DMS53 treated with DMSO at 0.1 percent for 48 hours (cell line): Measurements from ENCODE around the gene C12orf43.

Experiments
- DNase-seq: peaks from one replicate; lab custom pipeline; 2025; ENCODE audit not compliant: unreplicated experiment; lab: John Stamatoyannopoulos, UW

Gene C12orf43

DNA sequence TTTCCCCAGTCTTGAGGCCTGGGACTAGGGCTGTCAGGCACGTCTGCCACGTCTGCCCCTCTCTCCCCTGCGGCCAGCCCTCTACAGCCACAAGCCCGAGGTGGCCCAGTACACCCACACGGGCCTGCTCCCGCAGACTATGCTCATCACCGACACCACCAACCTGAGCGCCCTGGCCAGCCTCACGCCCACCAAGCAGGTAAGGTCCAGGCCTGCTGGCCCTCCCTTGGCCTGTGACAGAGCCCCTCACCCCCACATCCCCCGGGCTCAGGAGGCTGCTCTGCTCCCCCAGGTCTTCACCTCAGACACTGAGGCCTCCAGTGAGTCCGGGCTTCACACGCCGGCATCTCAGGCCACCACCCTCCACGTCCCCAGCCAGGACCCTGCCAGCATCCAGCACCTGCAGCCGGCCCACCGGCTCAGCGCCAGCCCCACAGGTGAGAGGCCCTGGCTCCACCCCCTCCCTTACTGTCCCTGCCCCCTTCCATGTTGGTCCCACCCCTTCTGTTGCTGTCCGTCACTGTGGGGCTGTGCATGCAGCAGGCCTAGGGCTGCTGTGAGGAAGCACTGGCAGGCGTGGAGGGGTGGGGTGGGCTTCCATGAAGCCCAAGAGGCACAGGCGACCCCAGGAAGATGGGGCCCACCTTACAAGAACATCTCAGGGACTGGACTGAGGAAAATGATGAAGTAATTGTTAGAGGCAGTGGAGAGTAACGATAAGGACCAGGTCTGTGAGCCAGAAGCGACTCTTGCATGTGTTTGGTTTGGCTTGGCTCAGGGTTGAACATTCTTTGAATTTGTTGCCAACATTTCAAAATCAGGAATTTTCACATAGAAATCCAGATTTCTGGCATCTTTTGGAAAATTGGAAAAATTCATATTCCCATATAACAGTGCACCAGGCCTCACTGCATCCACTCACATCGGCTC lies 16.8 kb downstream of the C12orf43 start:
- DNase-seq, result no peak

DNA sequence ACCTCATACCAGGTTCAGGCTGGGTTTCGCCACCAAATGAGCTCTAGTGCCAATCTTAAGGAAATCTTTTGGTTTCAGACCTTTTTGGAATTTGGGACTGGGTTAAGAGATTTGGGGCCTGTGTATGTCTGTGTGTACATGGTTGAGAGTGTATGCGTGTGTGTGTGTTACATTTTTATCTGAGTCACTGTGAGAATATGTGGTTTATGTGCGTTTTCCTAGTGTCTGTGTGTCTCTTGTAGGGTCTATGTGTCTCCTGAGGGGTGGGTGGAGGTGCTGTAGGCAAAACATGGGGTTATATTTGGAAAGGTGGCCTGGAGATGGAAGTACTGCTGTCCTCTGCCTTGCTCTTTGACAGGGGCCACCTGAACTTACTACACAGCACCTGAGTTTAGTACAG lies 17.9 kb downstream of the C12orf43 start:
- DNase-seq, result no peak

DNA sequence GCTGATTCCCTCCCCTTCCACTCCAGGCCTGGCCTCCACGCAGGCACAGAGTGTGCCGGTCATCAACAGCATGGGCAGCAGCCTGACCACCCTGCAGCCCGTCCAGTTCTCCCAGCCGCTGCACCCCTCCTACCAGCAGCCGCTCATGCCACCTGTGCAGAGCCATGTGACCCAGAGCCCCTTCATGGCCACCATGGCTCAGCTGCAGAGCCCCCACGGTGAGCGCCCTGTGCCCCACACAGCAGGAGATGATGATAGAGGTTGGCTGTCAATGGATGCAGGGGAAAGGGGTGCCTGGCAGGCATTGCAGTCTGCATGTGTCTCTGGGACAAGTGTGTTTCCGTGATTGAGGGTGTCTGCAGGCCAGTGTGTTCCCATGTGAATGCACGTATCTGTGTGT lies 18.8 kb downstream of the C12orf43 start:
- DNase-seq, result no peak

DNA sequence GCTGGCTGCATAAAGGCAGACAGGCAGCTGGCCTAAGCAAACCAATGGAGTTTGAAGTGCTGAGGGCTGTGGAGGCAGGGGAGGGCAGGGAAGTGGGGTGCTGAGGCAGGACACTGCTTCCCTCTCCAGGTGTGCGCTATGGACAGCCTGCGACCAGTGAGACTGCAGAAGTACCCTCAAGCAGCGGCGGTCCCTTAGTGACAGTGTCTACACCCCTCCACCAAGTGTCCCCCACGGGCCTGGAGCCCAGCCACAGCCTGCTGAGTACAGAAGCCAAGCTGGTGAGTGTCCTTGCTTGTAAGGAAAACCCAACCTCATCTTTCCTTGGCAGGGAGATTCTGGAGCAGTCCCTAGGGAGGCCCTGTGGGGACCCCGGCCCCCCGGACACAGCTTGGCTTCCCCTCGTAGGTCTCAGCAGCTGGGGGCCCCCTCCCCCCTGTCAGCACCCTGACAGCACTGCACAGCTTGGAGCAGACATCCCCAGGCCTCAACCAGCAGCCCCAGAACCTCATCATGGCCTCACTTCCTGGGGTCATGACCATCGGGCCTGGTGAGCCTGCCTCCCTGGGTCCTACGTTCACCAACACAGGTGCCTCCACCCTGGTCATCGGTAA lies 20.0 kb downstream of the C12orf43 start:
- DNase-seq, result no peak

DNA sequence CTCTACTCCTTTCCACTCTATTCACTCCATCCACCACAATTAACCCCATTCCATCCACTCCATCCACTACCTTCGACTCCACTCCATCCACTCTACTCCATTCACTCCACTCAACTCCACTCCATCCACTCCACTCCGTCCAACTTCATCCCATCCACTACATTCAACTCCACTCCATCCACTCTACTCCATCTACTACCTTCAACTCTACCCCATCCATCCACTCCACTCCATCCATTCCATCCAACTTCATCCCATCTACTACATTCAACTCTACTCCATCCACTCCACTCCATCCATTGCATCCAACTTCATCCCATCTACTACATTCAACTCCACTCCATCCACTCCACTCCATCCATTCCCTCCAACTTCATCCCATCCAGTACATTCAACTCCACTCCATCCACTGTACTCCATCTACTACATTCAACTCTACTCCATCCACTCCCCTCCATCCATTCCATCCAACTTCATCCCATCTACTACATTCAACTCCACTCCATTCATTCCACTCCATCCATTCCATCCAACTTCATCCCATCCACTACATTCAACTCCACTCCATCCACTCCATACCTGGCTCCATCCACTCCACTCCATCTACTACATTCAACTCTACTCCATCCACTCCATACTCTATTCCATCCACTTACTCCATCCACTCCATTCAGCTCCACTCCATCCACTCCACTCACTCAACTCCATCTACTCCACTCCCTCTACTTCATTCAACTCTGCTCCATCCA lies 21.5 kb downstream of the C12orf43 start:
- no peak for DNase-seq

DNA sequence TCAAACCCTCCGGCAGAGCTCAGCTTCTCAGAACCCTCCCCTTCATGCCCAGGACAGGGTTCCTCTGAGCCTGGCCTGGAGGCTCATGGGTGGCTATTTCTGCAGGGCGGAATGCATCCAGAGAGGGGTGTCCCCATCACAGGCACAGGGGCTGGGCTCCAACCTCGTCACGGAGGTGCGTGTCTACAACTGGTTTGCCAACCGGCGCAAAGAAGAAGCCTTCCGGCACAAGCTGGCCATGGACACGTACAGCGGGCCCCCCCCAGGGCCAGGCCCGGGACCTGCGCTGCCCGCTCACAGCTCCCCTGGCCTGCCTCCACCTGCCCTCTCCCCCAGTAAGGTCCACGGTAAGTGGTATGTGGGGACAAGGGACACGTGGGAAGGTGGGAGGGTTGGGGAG lies 22.2 kb downstream of the C12orf43 start:
- DNase-seq, result no peak

DNA sequence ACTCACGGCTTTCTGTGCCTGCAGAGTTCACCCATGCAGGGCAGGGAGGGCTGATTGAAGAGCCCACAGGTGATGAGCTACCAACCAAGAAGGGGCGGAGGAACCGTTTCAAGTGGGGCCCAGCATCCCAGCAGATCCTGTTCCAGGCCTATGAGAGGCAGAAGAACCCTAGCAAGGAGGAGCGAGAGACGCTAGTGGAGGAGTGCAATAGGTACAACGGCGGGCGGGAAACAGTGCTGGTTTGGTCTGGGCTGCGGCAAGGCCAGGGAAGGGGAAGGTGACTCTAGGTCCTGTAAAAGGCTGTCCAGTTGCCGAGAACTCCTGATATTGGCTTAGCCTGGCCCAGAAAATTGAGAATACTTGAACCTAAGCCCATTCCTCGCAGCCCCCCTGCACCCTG lies 22.8 kb downstream of the C12orf43 start:
- DNase-seq, result no peak

DNA sequence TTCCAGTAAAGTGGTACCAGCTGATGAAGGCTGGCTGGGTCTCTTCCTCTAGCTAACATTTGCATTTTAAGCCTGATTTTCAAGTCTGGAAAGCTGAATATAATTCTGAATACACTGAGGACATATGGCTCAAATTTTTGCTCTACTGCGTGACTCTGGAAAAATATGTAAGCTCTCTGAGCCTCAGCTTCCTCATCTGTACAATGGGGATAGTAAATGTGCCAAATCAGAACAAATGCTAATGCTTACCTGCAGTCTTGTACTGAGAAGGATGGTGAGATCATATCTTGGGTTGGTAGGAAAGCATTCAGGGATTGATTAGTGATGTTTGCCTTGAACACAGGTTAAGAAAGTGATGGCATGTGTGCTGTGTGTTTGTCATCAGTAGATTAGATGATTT lies 23.3 kb downstream of the C12orf43 start:
- DNase-seq, result no peak

DNA sequence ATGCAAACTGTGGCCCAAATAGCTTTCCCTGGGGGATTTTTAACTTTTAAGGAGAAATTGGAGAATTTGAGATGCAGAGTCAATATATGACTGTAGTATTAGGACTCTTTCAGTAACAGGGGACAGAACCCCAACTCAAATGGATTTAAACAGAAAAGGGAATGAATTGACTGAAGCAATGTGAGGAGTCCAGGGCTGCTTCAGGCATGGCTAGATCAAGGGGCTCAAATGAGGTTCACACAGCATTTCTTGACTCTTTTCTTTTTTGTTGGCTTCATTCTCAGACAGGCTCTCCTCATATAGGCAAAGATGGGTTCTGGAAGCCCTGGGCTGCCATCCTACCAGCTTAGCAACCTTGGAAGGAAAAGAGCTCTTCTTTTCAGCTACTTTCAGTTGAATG lies 24.3 kb downstream of the C12orf43 start:
- no peak for DNase-seq

DNA sequence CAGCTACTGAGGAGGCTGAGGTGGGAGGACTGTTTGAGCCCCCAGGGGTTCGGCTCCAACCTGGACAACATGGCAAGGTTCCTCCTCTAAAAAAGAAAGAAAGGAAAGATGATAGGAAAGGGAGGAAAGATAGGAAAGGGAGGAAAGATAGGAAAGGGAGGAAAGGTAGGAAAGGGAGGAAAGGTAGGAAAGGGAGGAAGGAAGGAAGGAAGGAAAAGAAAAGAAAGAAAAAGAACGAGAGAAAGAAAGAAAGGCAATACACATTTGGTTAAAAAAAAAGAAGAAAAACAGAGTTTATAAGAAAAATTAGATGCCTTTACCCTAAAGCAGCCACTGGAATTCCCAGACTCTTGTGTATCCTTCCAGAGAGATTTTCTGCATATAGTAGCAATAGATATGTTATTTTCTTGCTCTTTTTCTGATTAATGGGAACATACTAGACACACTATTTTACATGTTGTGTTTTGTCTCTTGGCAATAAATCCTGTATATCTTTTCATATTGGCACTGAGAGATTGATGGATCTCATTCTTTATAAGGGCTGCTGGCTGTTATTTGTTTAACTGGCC lies 25.7 kb downstream of the C12orf43 start:
- no peak for DNase-seq

DNA sequence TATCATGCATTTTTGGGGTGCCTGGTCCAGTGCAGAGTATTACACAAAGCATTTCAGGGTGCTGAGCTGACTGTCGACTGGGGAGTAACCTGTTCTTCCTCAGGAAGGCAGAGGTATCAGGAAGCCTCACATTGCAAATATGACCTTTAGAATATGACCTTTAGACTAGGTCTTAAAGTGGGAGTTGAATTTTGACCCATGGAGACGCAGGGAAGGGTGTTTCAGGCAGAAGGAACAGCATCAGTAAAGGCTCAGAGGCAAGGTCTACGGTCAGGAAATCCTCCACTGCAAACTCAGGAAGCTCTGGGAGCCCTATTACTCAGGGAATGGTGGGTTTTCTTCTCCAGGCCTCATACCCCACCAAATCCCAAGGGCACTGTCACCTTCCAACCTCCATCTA lies 26.6 kb downstream of the C12orf43 start:
- no peak for DNase-seq

DNA sequence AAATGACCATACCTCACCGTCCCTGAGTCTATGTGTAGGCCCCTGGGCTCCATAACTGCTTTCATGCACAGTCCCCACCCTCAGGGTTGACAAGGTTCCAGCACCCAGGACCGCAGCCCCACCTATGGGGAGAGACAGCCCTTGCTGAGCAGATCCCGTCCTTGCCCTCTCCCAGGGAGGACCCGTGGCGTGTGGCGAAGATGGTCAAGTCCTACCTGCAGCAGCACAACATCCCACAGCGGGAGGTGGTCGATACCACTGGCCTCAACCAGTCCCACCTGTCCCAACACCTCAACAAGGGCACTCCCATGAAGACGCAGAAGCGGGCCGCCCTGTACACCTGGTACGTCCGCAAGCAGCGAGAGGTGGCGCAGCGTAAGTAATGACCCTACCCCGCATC lies 27.6 kb downstream of the C12orf43 start:
- no peak for DNase-seq

DNA sequence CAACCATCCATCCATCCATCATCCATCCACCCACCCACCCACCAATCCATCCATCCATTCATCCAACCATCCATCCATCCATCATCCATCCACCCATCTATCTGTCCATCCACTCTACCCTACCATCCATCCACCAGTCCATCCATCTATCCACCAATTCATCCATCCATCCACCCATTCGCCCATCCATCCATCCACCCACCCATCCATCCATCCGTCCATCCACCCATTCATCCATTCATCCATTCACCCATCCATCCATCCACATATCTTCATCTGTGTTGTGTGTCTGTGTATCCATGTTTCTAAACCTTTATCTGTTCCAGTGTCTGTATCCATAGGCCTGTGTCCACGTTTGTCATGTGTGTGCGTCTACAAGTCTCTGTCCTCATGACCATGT lies 28.1 kb downstream of the C12orf43 start:
- DNase-seq, result no peak

DNA sequence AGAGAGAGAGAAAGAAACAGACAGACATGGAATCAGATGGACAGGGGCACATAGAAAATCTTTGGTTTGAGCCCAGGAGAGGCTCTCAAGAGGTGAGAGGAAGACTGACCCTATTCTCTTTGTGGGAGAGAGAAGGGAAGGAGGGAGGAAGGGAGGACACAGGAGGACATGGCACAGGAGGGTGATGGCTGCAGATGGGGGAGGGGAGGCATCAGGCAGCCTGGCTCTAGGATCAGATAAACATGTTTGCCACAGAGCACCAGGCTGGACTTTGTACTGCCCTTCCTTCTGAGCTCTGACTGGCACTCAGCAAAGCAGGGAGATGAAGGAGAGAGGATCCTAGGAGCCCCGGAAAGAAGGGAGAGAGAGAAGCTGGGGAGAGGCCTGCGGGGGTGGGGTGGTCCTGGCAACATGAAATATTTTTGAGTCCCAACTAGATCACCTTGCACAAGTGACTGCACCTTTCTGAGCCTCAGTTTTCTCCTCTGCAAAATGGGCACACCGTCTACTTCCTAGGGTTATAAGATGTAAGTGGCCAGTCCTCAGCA lies 31.9 kb downstream of the C12orf43 start:
- peak; percentile 36 for DNase-seq

DNA sequence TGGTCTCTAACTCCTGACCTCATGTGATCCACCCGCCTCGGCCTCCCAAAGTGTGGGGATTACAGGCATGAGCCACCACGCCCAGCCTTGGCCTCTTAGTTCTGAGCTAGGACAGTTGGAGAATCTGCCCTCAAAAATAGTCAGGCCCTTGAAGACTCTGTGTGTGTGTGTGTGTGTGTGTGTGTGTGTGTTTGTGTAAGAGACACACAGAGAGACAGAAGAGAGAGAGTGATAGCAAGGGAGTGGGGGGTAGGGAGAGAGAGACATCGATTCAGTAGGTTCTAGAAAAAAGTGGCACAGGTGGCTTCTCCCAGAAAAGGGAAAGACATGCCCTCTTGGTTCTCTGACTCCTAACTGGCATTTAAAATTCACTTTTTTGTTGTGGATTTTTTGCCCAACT lies 32.5 kb downstream of the C12orf43 start:
- DNase-seq, result no peak

DNA sequence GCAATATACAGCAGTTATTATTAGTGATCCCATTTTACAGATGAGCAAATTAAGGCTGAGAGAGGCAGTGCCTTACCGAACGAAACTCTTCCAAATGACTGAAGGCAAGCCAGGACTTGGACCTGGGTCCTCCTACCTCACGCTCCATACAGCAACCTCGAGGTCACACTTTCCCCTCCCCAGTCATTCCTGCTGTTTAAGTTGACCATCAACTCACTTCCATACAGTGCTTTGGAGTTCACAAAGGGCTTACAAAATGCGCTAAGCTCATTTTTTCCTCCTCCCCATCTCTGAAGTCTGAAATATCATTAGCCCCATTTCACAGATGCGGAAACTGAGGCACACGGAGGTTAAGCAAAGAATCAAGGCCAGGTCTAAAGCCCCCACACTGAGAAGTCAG lies 33.6 kb downstream of the C12orf43 start:
- DNase-seq, result no peak

DNA sequence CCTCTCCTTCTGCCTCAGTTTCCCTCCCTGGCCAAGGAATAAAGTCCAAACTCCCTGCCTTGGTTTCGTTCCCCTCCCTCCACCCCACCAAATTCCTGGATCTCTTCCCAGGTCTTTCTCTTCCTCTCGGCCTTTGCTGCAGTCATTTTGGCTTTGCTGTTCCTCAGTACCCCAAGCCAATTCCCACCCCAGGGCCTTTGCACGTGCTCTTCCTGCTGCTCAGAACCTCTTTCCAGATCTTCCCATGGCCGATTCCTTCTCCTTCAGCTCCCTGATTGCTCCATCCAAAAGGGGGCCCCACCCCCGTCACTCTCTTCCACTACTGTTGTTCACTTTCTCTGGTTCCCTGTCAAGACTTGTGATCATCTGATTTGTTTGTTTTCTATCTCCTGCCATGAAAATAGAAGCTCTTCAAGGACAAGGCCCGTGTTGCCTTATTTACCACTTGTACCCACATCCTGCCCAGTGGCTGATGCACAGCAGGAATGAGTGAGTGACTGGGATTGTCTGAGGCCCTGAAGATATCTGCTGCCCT lies 34.8 kb downstream of the C12orf43 start:
- no peak for DNase-seq

DNA sequence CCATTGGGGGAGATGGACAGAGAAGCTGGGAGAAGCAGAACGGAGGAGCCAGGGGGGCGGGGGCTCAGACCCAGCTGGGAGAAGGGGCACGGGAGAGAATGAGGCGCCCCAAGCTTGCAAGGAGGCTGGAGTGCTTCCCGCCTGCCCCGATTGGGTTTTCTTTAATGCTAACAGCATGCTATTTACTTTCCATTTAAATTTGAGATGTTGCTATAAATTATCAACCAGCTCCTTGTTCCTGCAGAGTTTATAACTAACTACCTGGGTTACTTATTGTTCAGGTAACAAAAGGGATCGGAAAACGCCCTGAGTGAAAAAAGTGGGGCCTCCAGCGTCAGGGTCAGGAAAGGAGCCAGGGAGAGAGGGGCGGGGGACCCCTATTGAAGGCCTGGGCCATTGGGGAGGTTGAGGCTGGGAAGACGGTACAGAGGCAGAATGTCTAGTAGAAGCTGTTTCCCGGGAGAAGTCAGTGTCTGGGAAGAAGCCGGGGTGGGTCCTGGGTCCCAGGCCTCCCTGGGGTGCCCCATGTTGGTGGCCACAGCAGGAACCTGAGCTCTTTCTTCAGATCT lies 35.4 kb downstream of the C12orf43 start:
- DNase-seq, result no peak

DNA sequence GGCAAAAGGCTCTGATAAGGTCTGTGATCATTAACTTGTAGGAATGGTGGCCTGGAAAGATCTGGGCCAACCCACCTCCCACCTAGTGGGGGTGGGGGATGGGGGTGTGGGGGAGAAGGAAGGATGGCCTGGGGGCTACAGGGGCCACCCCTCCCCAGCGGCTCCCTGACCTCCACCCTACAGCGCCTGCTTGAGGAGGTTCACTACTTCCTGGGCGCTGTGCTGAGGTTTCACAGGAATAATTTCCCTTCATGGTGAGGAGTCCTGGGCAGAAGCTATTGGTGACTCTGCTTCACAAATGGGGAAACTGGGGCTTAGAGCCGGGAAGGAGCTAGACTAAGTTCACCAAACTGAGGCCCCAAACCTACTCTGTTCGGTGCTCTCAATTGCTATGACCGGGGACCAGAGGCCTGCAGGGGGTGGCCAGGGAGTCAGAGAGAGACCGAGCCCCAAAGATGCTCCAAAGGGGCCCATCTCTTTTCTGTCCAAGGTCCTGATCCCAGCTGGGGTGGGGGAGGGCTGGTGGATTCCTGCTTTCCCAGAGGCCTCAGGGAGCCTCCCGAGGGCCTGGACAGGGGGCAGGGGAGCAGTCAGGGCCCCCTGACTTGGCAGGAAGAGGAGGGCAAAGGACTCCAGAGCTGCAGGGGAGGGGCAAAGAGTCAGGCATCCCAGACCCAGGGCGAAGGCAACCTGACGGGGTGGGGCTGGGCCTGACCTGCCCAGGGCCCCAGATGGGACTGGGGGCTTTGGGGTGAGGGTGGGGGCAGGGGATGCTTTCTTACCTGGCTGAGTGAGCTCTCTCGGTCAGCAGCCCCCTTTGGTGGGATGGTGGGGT lies 36.2 kb downstream of the C12orf43 start:
- peak; percentile 29 for DNase-seq
